ENCODE results near the gene GLI3.

GRCh38 chr7:42134276-42134876, 102.6 kb downstream of the GLI3 start:
- TF ChIP-seq CTCF (IDR thresholded peaks at IDR 0.05; ENCODE audit: low read depth, low read length) (no peak), EZH2phosphoT487 (IDR thresholded peaks at IDR 0.05; ENCODE audit: low read depth) (no peak)

All from OCI-LY3 (cell line).